Loucy (cell line): ENCODE measurements around the gene TM6SF1.

Source experiments
- H2AFZ ChIP-seq: fragments of 200-600 bp; sonication (generic); 2 replicates; pipeline ENCODE4 v1.6.0; 2016; ENCODE audit warnings: antibody characterized with exemption, mild to moderate bottlenecking, low read length, moderate library complexity
- H3F3A ChIP-seq: fragments of 200-600 bp; 2 replicates; pipeline ENCODE4 v1.6.0; 2016; ENCODE audit warnings: antibody characterized with exemption, low read depth, mild to moderate bottlenecking
- H3K27me3 ChIP-seq: fragments of 200-600 bp; sonication (generic); 2 replicates; pipeline ENCODE4 v1.6.1; 2014; ENCODE audit warnings: low read length, mild to moderate bottlenecking; ENCODE audit not compliant: insufficient read depth, poor library complexity, severe bottlenecking
- H3K36me3 ChIP-seq: fragments of 200-600 bp; sonication (generic); 2 replicates; pipeline ENCODE4 v1.6.1; 2016; ENCODE audit warnings: low read length; ENCODE audit not compliant: insufficient read depth
- H3K4me1 ChIP-seq: fragments of 200-600 bp; sonication (generic); 2 replicates; pipeline ENCODE4 v1.5.1; 2014; ENCODE audit warnings: low read length, mild to moderate bottlenecking; ENCODE audit not compliant: insufficient read depth, poor library complexity, severe bottlenecking
- H3K4me2 ChIP-seq: fragments of 200-600 bp; sonication (generic); 2 replicates; pipeline ENCODE4 v1.6.0; 2014; ENCODE audit warnings: antibody characterized with exemption, low read length, low read depth, mild to moderate bottlenecking; ENCODE audit not compliant: poor library complexity, severe bottlenecking
- H3K4me3 ChIP-seq: fragments of 200-600 bp; sonication (generic); 2 replicates; pipeline ENCODE4 v1.5.1; 2014; ENCODE audit warnings: low read length, mild to moderate bottlenecking, mixed read lengths; ENCODE audit not compliant: poor library complexity, severe bottlenecking
- H3K79me2 ChIP-seq: fragments of 200-600 bp; sonication (generic); 2 replicates; pipeline ENCODE4 v1.6.1; 2014; ENCODE audit warnings: low read length; ENCODE audit not compliant: insufficient read depth
- H3K9ac ChIP-seq: fragments of 200-600 bp; sonication (generic); 2 replicates; pipeline ENCODE4 v1.6.0; 2014; ENCODE audit warnings: mild to moderate bottlenecking, low read depth, low read length, moderate library complexity; ENCODE audit not compliant: poor library complexity, severe bottlenecking
- H3K9me2 ChIP-seq: fragments of 200-600 bp; sonication (generic); replicated peaks from 2 replicates; pipeline ENCODE4 v1.6.1; 2016; ENCODE audit warnings: low read depth, low read length, mixed read lengths
- H3K9me3 ChIP-seq: fragments of 200-600 bp; sonication (generic); 2 replicates; pipeline ENCODE4 v1.6.1; 2014; ENCODE audit warnings: mild to moderate bottlenecking, antibody characterized with exemption, low read length, low read depth; ENCODE audit not compliant: insufficient read depth
- H4K20me1 ChIP-seq: fragments of 200-600 bp; sonication (generic); 2 replicates; pipeline ENCODE4 v1.6.0; 2014; ENCODE audit warnings: antibody characterized with exemption, low read length, mild to moderate bottlenecking; ENCODE audit not compliant: insufficient read depth, poor library complexity, severe bottlenecking
- CTCF ChIP-seq: fragments of 200-600 bp; sonication (generic); conservative IDR thresholded peaks from 2 replicates; pipeline ENCODE4 v1.5.1; 2014; ENCODE audit warnings: mild to moderate bottlenecking, antibody characterized with exemption, low read length
- EZH2phosphoT487 ChIP-seq: fragments of 200-600 bp; IDR thresholded peaks from 2 replicates; pipeline ENCODE4 v1.6.1; 2018; ENCODE audit warnings: antibody characterized with exemption, mild to moderate bottlenecking, moderate library complexity, borderline replicate concordance

TM6SF1 gene

GRCh38 chr15:83065431-83065830, 42.0 kb upstream of the TM6SF1 start:
- Histone ChIP-seq H3K9ac (peak overlapping the region; percentile 87), H4K20me1 (peaks cover 59% of the 10 kb centered on the region), H3K4me1 (peaks cover 45% of the 10 kb centered on the region), H3K36me3 (peaks cover 3% of the 10 kb centered on the region; the same call in 1 of the 2 replicates), H3K4me3 (peak overlapping the region; percentile 90), H3K4me2 (peak overlapping the region; percentile 88), H3K9me3 (no peaks in the 10 kb centered on the region), H3K79me2 (peaks cover 65% of the 10 kb centered on the region), H3K9me2 (no peaks in the 10 kb centered on the region), H3F3A (peaks cover 11% of the 10 kb centered on the region; the same call in 1 of the 2 replicates), H2AFZ (no peak overlapping the region), H3K27me3 (no peaks in the 10 kb centered on the region)
- TF ChIP-seq CTCF (no peak), EZH2phosphoT487 (no peak)

GRCh38 chr15:83066034-83066733, 41.3 kb upstream of the TM6SF1 start:
- peak overlapping the region; percentile 94; the same call in 1 of the 2 replicates for H2AFZ ChIP-seq
- H4K20me1 ChIP-seq = peaks cover 52% of the 10 kb centered on the region
- H3K36me3 ChIP-seq = 0 out of 2 replicates have a peak, but pooled peaks cover under 1% of the 10 kb centered on the region
- TF ChIP-seq EZH2phosphoT487 = no peak
- no peak for TF ChIP-seq CTCF
- no peaks in the 10 kb centered on the region for H3K27me3 ChIP-seq
- peak overlapping the region; percentile 87 for H3K9ac ChIP-seq
- peak overlapping the region; percentile 90 for H3K4me3 ChIP-seq
- peaks cover 11% of the 10 kb centered on the region; the same call in 1 of the 2 replicates for H3F3A ChIP-seq
- peaks cover 41% of the 10 kb centered on the region for H3K4me1 ChIP-seq
- no peaks in the 10 kb centered on the region for H3K9me3 ChIP-seq
- H3K9me2 ChIP-seq = no peaks in the 10 kb centered on the region
- peaks cover 58% of the 10 kb centered on the region for H3K79me2 ChIP-seq
- peak overlapping the region; percentile 88 for H3K4me2 ChIP-seq

- H4K20me1 ChIP-seq = peaks cover 44% of the 10 kb centered on the region
- H3K4me1 ChIP-seq = peaks cover 33% of the 10 kb centered on the region
- H2AFZ ChIP-seq = peak within 1 kb of the TSS; percentile 94
- peak within 1 kb of the TSS; percentile 88 for H3K4me2 ChIP-seq
- H3K36me3 ChIP-seq = no peaks in the 10 kb centered on the region
- H3K4me3 ChIP-seq = peak within 1 kb of the TSS; percentile 90
- peaks cover 11% of the 10 kb centered on the region; the same call in 1 of the 2 replicates for H3F3A ChIP-seq
- no peaks in the 10 kb centered on the region for H3K27me3 ChIP-seq
- H3K9ac ChIP-seq = peak within 1 kb of the TSS; percentile 87
- no peak; the same call in 1 of the 2 replicates for TF ChIP-seq CTCF
- H3K9me2 ChIP-seq = no peaks in the 10 kb centered on the region
- no peaks in the 10 kb centered on the region for H3K9me3 ChIP-seq
- peaks cover 50% of the 10 kb centered on the region for H3K79me2 ChIP-seq
These were observed 40.5 kb upstream of the TM6SF1 start, which contains the start of gene BTBD1 for GRCh38 chr15:83066734-83067637. Gene BTBD1, minus strand, starts transcription at chr15:83067252. Its CDS starts 101 bp downstream, at chr15:83067151.
